SHP77 treated with DMSO at 0.1 percent for 48 hours (cell line): ENCODE results near the gene ANAPC16.
"Not testable (repeated sequence)": the region's sequence is repeated elsewhere in the genome, so short reads cannot be mapped to it uniquely, and the experiment has no call there.

Experiments
- DNase-seq: peaks from one replicate; lab custom pipeline; 2025; lab: John Stamatoyannopoulos, UW

The ANAPC16 gene

DNA sequence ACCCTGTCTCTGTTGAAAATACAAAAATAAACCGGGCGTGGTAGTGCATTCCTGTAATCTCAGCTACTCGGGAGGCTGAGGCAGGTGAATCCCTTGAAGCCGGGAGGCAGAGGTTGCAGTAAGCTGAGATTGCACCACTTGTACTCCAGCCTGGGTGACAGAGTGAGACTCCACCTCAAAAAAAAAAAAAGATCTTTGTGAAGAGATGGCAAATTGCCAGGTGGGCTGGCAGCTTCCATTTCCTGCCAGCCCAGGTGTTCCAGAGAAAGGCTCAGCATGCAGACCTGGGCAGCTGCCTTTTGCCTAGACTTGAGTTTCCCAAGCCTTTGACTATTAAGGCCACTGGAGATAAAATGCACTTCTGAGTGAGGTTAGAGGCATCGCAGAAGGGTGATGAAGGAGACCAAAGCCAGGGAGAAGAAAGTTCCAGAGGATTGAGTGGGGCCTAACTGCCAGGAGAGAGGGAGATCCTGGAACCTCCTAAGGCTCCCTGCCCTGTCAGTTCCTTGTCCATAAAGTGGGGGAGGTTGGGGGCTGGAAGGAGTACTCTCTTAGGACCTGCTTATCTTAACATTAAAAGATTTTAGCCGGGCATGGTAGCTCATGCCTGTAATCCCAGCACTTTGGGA lies 47.9 kb downstream of the ANAPC16 start:
- no peak for DNase-seq

DNA sequence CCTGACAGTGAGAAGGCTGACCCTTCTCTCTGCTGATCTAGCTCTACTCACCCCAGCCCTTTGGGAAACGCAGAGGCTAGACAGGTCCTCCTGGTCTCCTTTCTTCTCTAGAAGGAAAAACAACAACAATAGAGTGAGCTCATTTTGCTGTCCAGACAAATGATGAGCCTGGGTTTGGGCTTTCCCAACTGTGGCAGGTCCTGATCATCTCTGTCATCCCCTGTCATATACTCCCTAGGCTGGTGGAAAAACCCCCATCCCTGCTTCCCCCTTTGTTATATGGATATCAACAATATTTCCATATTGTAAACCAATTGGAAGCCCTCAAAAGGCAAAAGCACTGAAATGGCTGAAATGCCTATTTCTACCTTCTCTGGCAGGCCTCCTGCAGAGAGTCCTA lies 48.7 kb downstream of the ANAPC16 start:
- DNase-seq, result no peak

DNA sequence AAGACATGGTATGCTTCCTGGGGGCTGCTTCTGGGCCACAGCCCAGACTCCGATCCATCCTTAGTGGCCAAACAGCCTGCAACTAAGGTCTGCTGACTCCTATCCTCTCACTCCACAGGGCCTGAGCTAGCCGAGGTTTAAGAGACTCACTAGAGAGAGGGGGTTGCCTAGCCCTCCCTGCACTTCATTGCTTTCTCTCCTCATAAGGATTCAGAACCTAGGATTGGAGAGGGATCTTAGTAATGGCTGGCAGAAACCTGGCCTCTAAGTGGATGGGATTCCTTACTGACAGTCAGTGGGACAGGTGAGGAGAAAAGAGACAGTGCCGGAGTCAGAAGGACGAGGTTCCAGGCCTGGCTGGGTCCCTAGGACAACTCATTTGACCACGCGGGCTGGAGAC lies 49.7 kb downstream of the ANAPC16 start:
- DNase-seq, result no peak

DNA sequence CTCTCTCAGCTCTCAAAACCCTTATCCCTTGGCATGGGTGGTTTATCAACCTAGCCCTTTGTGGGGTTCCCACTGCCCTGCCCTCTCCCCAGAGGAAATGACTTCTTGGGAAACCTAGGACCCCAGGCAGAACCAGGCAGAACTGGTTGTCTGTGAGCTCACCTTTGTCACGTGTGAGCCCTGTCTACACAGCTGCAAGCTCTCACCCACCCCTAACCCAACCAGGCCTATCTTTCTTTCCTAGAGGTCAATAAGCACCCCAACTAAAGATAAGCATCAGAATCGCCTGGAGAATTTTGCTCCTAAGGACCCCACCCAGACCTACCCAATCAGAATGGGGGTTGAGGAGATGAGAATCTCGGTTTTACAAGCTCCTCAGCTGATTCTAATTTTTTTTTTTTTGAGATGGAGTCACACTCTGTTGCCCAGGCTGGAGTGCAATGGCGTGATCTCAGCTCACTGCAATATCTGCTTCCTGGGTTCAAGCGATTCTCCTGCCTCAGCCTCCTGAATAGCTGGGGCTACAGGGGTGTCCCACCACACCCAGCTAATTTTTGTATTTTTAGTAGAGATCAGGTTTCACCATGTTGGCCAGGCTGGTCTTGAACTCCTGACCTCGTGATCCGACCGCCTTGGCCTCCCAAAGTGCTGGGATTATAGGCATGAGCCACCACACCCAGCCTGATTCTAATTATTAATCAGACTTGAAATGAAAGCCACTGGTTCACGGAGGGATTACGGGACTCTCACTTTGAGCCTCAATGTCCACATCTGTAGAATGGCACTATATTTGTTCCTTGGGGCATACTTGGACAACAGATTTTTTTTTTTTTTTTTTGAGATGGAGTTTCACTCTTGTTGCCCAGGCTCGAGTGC lies 50.4 kb downstream of the ANAPC16 start:
- DNase-seq, result no peak

DNA sequence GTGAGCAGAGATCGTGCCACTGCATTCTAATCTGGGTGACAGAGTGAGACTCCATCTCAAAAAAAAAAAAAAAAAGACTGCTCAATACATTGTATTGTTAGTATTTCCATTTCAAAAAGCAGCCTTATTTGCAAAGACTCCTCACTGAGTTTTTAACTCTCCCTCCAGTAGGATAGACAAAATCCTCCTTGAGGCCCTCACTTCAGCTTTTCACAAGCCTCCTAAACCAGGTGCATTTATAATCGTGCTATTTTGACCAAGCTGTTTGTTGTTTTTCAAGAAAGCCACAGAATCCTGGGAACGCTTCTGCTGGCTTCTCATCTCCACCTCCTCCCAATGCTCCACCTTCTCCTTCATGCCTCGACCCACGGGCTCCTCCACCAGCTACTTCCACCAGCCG lies 51.6 kb downstream of the ANAPC16 start:
- DNase-seq, result no peak

DNA sequence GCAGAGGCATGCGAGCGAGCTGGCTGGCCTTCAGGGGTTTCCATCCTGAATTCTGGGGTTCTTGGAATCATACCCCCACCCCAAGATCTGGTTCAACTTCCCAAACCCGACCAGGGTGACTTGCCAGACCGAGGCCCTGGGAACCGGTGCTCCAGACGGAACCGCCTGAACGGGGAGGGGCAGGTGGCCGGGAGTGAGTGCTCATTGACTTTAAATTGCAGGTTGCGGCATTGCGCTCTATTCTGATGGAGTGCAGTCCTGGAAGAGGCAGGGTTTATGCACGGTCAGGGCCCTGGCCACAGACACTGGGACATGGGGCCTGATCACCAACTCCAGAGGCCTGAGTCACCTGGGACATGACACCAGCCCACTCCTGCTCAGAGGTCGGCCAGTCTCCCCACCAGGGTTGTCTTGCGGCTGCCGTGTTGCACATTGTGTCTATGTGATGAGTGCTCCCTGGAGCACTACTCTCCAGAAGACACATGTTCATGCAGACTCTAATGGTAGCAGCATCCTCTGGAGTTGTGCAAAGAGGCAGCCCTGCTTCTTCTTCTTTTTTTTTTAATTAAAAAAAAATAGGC lies 52.1 kb downstream of the ANAPC16 start:
- DNase-seq, result no peak

DNA sequence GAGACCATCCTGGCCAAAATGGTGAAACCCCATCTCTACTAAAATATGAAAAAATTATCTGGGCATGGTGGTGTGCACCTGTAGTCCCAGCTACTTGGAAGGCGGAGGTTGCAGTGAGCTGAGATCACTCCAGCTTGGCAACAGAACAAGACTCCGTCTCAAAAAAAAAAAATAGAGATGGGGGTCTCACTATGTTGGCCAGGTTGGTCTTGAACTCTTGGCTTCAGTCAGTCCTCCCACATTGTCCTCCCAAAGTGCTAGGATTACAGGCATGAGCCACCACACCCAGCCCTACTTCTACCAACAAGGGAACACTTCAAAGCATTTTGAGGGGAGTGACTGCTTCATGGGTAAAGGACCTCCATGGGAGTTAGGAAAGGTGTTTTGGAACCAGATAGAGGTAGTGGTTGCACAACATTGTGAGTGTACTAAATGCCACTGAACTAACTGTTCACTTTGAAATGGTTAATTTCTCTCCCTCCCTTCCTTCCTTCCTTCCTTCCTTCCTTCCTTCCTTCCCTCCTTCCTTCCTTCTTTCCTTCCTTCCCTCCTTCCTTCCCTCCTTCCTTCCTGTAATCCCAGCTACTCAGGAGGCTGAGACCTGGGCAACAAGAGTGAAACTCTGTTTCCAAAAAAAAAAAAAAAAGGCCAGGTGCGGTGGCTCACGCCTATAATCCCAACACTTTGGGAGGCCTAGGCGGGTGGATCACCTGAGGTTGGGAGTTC lies 52.8 kb downstream of the ANAPC16 start:
- DNase-seq, result not testable (repeated sequence)

DNA sequence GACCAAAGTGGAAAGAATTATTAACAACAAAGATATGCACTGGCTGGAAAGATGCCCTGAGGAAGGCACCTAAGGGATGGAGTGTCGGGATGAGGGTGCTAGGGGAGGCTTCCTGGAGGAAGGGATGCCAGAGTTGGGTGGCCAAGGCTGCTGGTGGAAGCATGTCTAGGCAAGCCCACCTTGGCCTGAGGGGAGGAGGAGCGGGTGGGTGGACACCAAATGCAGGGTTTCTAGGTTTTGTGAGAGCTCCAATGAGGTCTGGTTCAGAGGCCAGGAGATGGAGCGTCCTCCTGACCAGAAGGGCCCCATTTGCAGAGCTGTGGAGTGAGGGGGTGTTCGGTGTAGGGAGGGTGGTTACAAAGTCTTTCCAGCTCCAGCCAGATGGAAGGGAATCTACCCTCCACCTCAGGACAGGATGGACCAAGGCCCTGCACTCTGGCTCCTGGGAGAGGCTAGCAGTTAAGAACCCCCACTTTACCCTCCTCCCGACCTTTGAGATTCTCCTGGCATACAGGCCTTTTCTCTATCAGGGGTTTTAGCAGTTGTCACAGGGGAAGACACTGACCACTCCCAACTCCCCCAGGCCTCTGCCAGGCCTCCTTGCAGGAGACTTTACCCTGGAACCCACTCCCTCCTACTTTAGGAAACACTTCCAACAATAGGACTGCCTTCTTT lies 54.9 kb downstream of the ANAPC16 start:
- DNase-seq, result no peak

DNA sequence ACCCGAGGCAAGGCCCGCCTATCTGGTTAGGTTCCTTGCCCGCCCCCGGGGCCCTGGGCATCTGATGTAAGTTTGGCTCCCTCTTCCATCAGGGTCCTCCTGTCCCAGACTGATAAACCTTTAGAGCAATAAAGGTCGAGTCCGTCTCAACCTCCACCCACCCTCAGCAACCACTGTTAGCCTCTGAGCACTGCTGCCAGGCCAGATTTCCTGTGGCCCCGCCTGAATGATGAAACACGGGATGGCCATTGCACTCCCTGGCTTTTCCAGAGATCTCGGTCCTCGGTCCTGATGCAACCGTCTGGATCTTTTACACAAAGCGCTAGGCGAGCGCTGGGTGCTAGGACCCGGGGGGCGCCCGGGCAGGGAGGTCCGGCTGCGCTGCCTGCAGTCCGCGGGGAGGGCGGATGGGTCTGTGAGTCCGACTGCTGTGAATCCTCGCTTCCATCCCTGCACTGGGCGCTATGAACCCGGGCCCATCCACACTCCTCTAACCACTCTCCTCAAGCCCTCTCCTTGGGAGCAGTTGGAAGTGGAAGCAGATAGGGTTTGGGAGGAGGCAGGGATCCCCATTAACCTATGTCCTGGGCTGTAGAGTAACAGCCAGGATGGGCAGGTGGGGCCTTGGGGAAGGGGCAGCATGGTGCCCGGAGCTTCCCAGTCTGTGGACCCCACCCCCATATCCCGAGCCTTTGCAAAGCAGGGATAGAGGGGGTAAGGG lies 57.0 kb downstream of the ANAPC16 start:
- DNase-seq, result no peak

DNA sequence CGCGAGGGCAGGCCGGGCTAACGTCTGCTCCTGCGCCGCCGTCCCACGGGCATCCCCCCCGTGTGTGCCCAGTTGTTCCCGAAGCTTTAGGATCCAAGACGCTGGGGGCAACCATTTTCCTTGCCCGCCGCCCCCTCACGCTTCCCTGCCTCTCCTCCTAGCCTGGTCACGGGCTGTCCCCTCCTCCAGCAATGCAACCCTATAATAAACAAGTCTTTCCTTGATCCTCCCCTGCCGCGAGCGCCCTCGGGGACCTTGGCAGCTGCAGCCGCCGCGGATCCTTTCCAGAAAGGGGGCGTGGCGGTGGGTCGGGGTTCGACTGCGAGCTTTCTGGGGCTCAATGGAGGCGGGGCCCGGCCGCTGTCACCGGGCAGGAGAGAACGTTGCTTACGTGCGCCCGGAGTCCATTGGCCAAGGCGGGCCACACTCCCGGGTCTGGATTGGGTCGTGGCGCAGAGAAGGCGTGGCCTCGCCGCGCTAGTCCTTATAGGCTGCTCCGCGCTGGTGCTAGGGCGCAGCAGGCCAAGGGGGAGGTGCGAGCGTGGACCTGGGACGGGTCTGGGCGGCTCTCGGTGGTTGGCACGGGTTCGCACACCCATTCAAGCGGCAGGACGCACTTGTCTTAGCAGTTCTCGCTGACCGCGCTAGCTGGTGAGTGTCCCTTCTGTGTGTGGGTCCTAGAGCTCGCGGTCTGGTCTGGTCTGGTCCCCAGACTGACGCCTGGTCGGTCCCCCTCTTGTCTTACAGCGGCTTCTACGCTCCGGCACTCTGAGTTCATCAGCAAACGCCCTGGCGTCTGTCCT lies 57.8 kb downstream of the ANAPC16 start, which contains the start of gene DDIT4:
Gene DDIT4, plus strand, starts transcription at position 515 of the 803 bp plus-strand sequence. CDS start 293 bp downstream, outside the sequence.
- peak; percentile 76 for DNase-seq

DNA sequence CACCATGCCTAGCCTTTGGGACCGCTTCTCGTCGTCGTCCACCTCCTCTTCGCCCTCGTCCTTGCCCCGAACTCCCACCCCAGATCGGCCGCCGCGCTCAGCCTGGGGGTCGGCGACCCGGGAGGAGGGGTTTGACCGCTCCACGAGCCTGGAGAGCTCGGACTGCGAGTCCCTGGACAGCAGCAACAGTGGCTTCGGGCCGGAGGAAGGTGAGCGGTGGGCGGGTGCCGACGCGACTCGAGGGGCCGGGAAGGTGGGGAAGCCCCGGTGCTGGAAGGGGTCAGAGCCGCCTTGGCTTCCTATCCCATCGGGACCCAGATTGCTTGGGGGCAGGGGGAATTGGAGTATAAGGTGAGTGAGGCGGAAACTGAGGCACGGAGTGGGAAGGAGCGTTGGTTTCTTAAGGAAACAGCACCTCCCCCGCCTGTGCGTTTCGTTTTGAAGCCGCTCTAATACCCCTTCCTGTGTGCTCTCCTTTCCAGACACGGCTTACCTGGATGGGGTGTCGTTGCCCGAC lies 58.5 kb downstream of the ANAPC16 start:
- no peak for DNase-seq

DNA sequence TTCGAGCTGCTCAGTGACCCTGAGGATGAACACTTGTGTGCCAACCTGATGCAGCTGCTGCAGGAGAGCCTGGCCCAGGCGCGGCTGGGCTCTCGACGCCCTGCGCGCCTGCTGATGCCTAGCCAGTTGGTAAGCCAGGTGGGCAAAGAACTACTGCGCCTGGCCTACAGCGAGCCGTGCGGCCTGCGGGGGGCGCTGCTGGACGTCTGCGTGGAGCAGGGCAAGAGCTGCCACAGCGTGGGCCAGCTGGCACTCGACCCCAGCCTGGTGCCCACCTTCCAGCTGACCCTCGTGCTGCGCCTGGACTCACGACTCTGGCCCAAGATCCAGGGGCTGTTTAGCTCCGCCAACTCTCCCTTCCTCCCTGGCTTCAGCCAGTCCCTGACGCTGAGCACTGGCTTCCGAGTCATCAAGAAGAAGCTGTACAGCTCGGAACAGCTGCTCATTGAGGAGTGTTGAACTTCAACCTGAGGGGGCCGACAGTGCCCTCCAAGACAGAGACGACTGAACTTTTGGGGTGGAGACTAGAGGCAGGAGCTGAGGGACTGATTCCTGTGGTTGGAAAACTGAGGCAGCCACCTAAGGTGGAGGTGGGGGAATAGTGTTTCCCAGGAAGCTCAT lies 59.0 kb downstream of the ANAPC16 start:
- no peak for DNase-seq

DNA sequence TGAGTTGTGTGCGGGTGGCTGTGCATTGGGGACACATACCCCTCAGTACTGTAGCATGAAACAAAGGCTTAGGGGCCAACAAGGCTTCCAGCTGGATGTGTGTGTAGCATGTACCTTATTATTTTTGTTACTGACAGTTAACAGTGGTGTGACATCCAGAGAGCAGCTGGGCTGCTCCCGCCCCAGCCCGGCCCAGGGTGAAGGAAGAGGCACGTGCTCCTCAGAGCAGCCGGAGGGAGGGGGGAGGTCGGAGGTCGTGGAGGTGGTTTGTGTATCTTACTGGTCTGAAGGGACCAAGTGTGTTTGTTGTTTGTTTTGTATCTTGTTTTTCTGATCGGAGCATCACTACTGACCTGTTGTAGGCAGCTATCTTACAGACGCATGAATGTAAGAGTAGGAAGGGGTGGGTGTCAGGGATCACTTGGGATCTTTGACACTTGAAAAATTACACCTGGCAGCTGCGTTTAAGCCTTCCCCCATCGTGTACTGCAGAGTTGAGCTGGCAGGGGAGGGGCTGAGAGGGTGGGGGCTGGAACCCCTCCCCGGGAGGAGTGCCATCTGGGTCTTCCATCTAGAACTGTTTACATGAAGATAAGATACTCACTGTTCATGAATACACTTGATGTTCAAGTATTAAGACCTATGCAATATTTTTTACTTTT lies 59.7 kb downstream of the ANAPC16 start:
- no peak for DNase-seq

DNA sequence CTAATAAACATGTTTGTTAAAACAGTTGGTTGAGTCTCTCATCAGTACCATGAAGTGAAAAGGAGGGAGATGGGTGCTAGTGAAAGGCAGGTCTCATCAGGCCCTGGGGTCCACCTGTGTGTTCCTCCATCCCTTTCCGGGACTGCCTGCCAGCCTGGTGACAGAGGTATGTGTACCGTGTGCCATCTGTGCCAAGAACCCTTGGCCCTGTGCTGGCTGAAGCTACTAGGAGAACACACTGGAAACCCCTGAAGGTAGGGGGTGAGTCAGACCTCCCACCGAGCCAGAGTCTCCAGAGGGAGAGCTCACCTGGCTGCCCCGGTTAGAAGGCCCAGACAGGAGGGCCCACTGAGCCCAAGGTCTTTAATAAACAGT lies 60.2 kb downstream of the ANAPC16 start:
- no peak for DNase-seq

DNA sequence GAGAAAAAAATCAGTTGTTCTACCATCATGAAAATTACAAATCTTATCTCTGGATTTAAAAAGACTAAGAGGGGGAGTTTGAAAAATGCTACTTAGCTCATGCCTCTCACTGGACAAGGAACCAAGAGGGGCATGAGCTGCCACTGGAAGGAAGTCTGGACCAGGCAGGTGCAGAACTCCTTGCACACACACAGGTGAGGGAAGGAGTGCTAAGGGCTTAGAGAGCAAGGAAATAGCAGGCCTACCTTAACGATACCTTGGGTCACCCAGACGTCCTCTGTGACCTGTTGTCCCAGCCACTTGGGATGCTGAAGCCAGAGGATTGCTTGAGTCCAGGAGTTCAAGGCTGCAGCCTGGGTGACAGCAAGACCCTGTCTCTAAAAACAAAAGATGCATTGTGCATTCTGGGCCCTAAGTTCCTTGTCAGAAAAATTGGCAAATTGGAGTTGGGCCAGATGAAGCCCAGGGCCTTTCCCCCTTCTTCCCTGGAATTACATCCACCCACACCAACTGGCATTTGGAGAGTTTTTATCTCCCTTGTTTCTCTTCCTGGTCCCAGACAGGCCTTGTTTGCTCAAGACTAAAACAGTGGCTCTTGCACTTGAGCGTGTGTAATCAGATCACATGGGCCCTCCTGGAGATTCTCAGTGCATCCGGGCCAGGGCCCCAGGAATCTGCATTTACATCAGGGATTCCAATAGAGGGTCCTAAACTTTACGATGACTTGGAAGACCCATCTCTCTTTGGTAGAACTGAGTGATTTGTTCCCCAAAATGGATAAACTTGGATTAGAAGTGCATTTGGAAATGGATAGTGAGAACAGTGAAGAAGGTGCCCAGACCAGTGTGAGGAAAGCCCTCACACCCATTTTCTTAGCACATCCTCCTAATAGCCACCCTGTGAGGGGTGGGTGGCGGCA lies 60.9 kb downstream of the ANAPC16 start:
- DNase-seq, result no peak

DNA sequence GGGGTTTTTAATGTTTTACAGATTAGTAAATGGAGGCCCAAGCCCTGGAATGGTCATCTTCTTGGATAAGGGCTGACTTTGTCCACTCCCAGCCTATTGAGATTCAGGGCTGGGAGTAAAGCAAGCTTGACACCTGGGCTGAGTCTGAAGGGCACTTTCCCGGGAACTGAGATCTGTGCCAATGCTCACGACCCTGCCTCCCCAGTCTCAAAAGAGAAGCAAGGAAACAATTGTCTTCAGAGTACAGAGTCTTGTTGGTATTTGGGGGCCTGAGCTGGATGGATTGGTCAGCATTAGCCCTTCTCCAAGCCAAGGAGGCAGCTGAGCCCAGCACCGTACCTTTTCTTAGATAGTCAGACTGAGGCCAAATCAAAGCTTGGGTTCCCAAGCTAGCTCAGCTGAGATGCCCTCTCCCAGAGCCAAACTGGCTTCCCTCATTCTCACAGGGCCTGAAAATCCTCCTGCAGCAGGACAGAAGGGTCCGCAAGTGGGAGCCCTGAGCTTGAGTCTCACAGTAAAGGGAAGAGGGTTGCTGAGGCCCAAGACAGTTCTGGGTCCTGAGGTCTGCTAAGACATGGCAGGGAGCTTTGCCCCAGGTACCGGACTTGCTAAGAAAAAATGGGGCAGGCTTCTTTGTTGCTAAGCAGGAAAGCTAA lies 61.7 kb downstream of the ANAPC16 start:
- DNase-seq, result no peak

DNA sequence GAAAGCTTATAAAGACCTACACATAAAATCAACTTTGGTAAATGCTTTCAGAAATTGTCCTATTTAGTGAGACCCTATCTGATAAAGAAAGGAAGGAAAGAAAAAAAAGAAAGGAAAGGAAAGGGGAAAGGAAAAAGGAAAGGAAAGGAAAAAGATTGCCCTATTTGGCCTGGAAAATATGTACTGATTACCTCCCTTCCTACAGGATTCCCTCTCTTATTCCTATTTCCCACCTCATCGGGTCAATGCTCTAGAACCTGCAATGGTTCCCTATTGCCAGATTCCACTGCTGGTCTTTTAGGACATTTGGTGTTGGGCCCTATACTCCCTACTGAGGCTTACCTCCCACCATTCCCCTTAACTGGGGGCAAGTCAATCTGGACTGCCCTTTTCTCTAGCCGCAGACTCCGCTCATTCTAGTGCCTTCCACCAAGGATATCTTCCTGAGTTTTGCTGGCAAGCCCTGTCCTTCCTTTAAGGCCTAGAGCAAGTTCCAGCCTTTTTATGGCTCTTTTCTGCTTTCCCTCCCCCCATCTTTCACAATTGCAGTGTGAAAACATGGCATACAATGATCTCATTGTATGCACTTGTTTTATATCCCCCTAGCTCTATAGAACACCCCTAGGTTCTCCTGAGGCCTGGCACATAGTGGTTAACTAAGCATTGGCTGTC lies 62.3 kb downstream of the ANAPC16 start:
- DNase-seq, result no peak
